IMR-90 (cell line): ENCODE results near the gene PRODH2. TPM values are rescaled to one million over a fixed set of nuclear protein-coding genes. Genes with fewer than 3 reads are reported as not detected.

Source experiments
- ATAC-seq: fragments of 200-7000 bp; cut with Tn5 transposase; 2 replicates; pipeline ENCODE4 v1.9.1; 2020; ENCODE audit warnings: low read depth, mild to moderate bottlenecking, moderate library complexity
- BruUV-seq: library from RNA; stranded (reverse); fragments of 400-500 nt; replicated peaks from 2 replicates; lab custom pipeline; 2021; lab: Mats Ljungman, UMichigan
- CTCF ChIA-PET: fragments of 300-600 bp; formaldehyde crosslinking; extraction: SDS; loops from one replicate; lab custom pipeline; 2021; ENCODE audit warnings: antibody characterized with exemption; lab: Yijun Ruan, JAX
- POLR2A ChIA-PET: fragments of 300-600 bp; sonication (Branson Sonifier 250); formaldehyde crosslinking; loops from one replicate; lab custom pipeline; 2022; ENCODE audit warnings: antibody characterized with exemption; ENCODE audit not compliant: unreplicated experiment; lab: Charles Lee
- DNase-seq: peaks from one replicate; pipeline ENCODE4 v3.0.0; 2013
- H2AFZ ChIP-seq: replicated peaks from 2 replicates; pipeline ENCODE3; 2013; ENCODE audit warnings: low read length, mild to moderate bottlenecking; ENCODE audit not compliant: poor library complexity
- H2AK5ac ChIP-seq: 2 replicates; pipeline ENCODE4 v1.6.1; 2013; ENCODE audit warnings: low read depth, low read length, inconsistent platforms
- H2AK9ac ChIP-seq: replicated peaks from 2 replicates; pipeline ENCODE3; 2013; ENCODE audit warnings: mild to moderate bottlenecking, low read depth, low read length, moderate library complexity; ENCODE audit not compliant: poor library complexity
- H2BK120ac ChIP-seq: 2 replicates; pipeline ENCODE4 v1.6.1; 2013; ENCODE audit warnings: low read depth, low read length, inconsistent platforms
- H2BK15ac ChIP-seq: 3 replicates; pipeline ENCODE4 v1.6.1; 2013; ENCODE audit warnings: low read depth, low read length, inconsistent platforms
- H2BK20ac ChIP-seq: 2 replicates; pipeline ENCODE4 v1.6.1; 2013; ENCODE audit warnings: low read depth, mild to moderate bottlenecking, inconsistent platforms, low read length, moderate library complexity
- H2BK5ac ChIP-seq: 2 replicates; pipeline ENCODE4 v1.6.1; 2013; ENCODE audit warnings: mild to moderate bottlenecking, low read depth, low read length, inconsistent platforms; ENCODE audit not compliant: poor library complexity, severe bottlenecking
- H3K14ac ChIP-seq: replicated peaks from 2 replicates; pipeline ENCODE4 v1.6.1; 2013; ENCODE audit warnings: low read depth, low read length, inconsistent platforms
- H3K18ac ChIP-seq: 2 replicates; pipeline ENCODE4 v1.6.1; 2013; ENCODE audit warnings: low read depth, low read length, control low read depth
- H3K23ac ChIP-seq: 2 replicates; pipeline ENCODE4 v1.6.1; 2013; ENCODE audit warnings: low read depth, low read length, inconsistent platforms
- H3K27ac ChIP-seq: 2 replicates; pipeline ENCODE4 v1.5.1; 2013; ENCODE audit warnings: mild to moderate bottlenecking, control low read depth, low read length; ENCODE audit not compliant: insufficient read depth
- H3K27me3 ChIP-seq: 2 replicates; pipeline ENCODE4 v1.6.1; 2013; ENCODE audit warnings: low read length; ENCODE audit not compliant: control insufficient read depth, insufficient read depth
- H3K36me3 ChIP-seq: 2 replicates; pipeline ENCODE4 v1.6.1; 2013; ENCODE audit warnings: low read length, mixed read lengths; ENCODE audit not compliant: control insufficient read depth, insufficient read depth
- H3K4ac ChIP-seq: 2 replicates; pipeline ENCODE4 v1.6.1; 2013; ENCODE audit warnings: low read depth, low read length, inconsistent platforms
- H3K4me1 ChIP-seq: 2 replicates; pipeline ENCODE4 v1.6.1; 2013; ENCODE audit warnings: low read length, mixed read lengths; ENCODE audit not compliant: control insufficient read depth, insufficient read depth
- H3K4me2 ChIP-seq: 2 replicates; pipeline ENCODE4 v1.6.1; 2013; ENCODE audit warnings: low read depth, mild to moderate bottlenecking, control low read depth, low read length, moderate library complexity
- H3K4me3 ChIP-seq: 2 replicates; pipeline ENCODE4 v1.5.1; 2013; ENCODE audit warnings: low read depth, mild to moderate bottlenecking, control low read depth, low read length, moderate library complexity; ENCODE audit not compliant: insufficient read depth
- H3K56ac ChIP-seq: 2 replicates; pipeline ENCODE4 v1.6.1; 2013; ENCODE audit warnings: low read length, inconsistent platforms; ENCODE audit not compliant: insufficient read depth; ENCODE audit errors: extremely low read depth
- H3K79me1 ChIP-seq, 2 experiments: 2 replicates each; pipeline ENCODE4 v1.6.1; 2013; ENCODE audit warnings: low read length in 2 of 2, inconsistent platforms in 1 of 2, low read depth in 1 of 2
- H3K9ac ChIP-seq: 2 replicates; pipeline ENCODE4 v1.6.1; 2013; ENCODE audit warnings: low read depth, low read length, control low read depth
- H3K9me1 ChIP-seq: 2 replicates; pipeline ENCODE4 v1.6.1; 2013; ENCODE audit warnings: low read length, inconsistent platforms; ENCODE audit not compliant: insufficient read depth
- H3K9me3 ChIP-seq: 2 replicates; pipeline ENCODE4 v1.6.1; 2013; ENCODE audit warnings: low read length; ENCODE audit not compliant: control insufficient read depth, insufficient read depth
- H4K20me1 ChIP-seq: 2 replicates; pipeline ENCODE4 v1.6.1; 2013; ENCODE audit warnings: low read length, inconsistent platforms; ENCODE audit not compliant: insufficient read depth
- H4K5ac ChIP-seq: 2 replicates; pipeline ENCODE4 v1.6.1; 2013; ENCODE audit warnings: mild to moderate bottlenecking, low read depth, low read length, control low read depth
- H4K8ac ChIP-seq, 2 experiments: 2 replicates each; pipeline ENCODE4 v1.6.1; 2013; ENCODE audit warnings: low read depth in 2 of 2, low read length in 2 of 2, control low read depth in 1 of 2, inconsistent platforms in 1 of 2
- H4K91ac ChIP-seq: 2 replicates; pipeline ENCODE4 v1.6.1; 2013; ENCODE audit warnings: low read depth, low read length, inconsistent platforms; ENCODE audit not compliant: insufficient read depth
- BHLHE40 ChIP-seq: fragments of 150-350 bp; IDR thresholded peaks from 2 replicates; pipeline ENCODE4 v1.6.1; 2016; ENCODE audit warnings: mild to moderate bottlenecking, low read depth, low read length
- FOS ChIP-seq: fragments of 150-350 bp; IDR thresholded peaks from 2 replicates; pipeline ENCODE4 v1.6.1; 2016; ENCODE audit warnings: low read depth, low read length
- NFE2L2 ChIP-seq: fragments of 150-350 bp; IDR thresholded peaks from 2 replicates; pipeline ENCODE4 v1.6.1; 2016; ENCODE audit warnings: low read depth, mild to moderate bottlenecking, low read length
- WGBS, 2 experiments: methylation state at CpG; one replicate each; pipeline versions ENCODE4 v1.1.5 to v1.1.7; 2013; ENCODE audit warnings: missing lambda C conversion rate in 2 of 2; ENCODE audit not compliant: insufficient read length in 1 of 2; ENCODE audit errors: extremely low coverage in 2 of 2; 5-methylcytosine and 5-hydroxymethylcytosine counted together
- dilution Hi-C: fragments of 300-500 bp; cut with HindIII; formaldehyde crosslinking; loops from one replicate; pipeline ENCODE4 v1.14.3; 2018; ENCODE audit warnings: low sequenced_read_pairs; ENCODE audit not compliant: unreplicated experiment
- in situ Hi-C: fragments of 300-500 bp; cut with MboI; formaldehyde crosslinking; loops from 3 replicates; pipeline ENCODE4 v1.14.3; 2019; ENCODE audit warnings: low sequenced_read_pairs, inconsistent platforms, mixed read lengths
- intact Hi-C: fragments of 100-400 bp; cut with micrococcal nuclease; formaldehyde crosslinking; loops from 2 replicates; pipeline ENCODE4 v1.10.0; 2022
- polyA plus RNA-seq, 3 experiments: library from polyadenylated mRNA; depleted of rRNA; stranded (reverse); fragments of >200 nt; gene quantifications; 2 replicates each; pipeline ENCODE4 v1.2.3, GENCODE V29; 2012; ENCODE audit warnings: low replicate concordance in 1 of 3
- total RNA-seq: library from RNA; depleted of rRNA; stranded (reverse); fragments of >200 nt; gene quantifications from 2 replicates; pipeline ENCODE4 v1.2.3, GENCODE V29; 2012

Gene PRODH2
- total and polyA plus RNA-seq, 2 of the 4 experiments (the other 2 are of a cell fraction), result not detected

- H3K9me3 ChIP-seq, result no peaks in the 10 kb centered on the region
- H3K27me3 ChIP-seq, result peaks cover 26% of the 10 kb centered on the region
- no peaks in the 10 kb centered on the region for H3K9me1 ChIP-seq
- no peak overlapping the region for H2AFZ ChIP-seq
- no peak overlapping the region for H2BK120ac ChIP-seq
- no peaks in the 10 kb centered on the region for H3K36me3 ChIP-seq
- H3K27ac ChIP-seq, result no peak overlapping the region
- H3K4me3 ChIP-seq, result no peak overlapping the region
- no peak overlapping the region for H3K14ac ChIP-seq
- H3K56ac ChIP-seq, result no peak overlapping the region
- ChIA-PET CTCF (interaction anchor here (0.5 kb wide), 1 partner anchor 141 kb away, joined by 3 read pairs; no protein-coding TSS in a partner anchor), POLR2A (no interaction called here)
- no peak overlapping the region for H2AK5ac ChIP-seq
- dilution Hi-C loops, result no loop called here
- H2AK9ac ChIP-seq, result no peak overlapping the region
- H3K4ac ChIP-seq, result no peak overlapping the region
- H4K8ac ChIP-seq, result no peak overlapping the region
- whole genome bisulfite sequencing, 2 experiments, result no CpG with 5 or more reads among the region's 3 CpGs
- H2BK15ac ChIP-seq, result no peak overlapping the region
- no peak overlapping the region for H3K4me2 ChIP-seq
- no peaks in the 10 kb centered on the region for H3K79me1 ChIP-seq
- no peak overlapping the region for H2BK5ac ChIP-seq
- H4K5ac ChIP-seq, result no peak overlapping the region
- in situ Hi-C loops, result no loop called here
- H3K18ac ChIP-seq, result no peak overlapping the region
- H2BK20ac ChIP-seq, result no peak overlapping the region
- TF ChIP-seq BHLHE40 (no peak), NFE2L2 (no peak), FOS (no peak)
- no peaks in the 10 kb centered on the region for H3K4me1 ChIP-seq
- no peak for DNase-seq
- intact Hi-C loops, result loop anchor here (2.0 kb wide), 1 partner anchor 51 kb away; the partner anchor contains the start of gene NPHS1
- no peak overlapping the region for H3K9ac ChIP-seq
- no peak for ATAC-seq
- H3K23ac ChIP-seq, result no peak overlapping the region
- H4K20me1 ChIP-seq, result no peaks in the 10 kb centered on the region
- H4K91ac ChIP-seq, result no peak overlapping the region
- no TSS peak for BruUV-seq
Measured at GRCh38 chr19:35801828-35802227, 10.8 kb downstream of the PRODH2 start.
